Measurements from ENCODE around the gene UGT1A7.

The UGT1A7 gene

GRCh38 chr2:233817361-233817911 lies 135.7 kb downstream of the UGT1A7 start:
- DNase-seq (ENCODE audit: low spot score): no peak
- no peak for TF ChIP-seq CTCF (conservative IDR thresholded peaks at IDR 0.05; ENCODE audit: low read depth)
- ChIA-PET POLR2A (ENCODE audit: low non-redundant PET) (no interaction called here), CTCF (no interaction called here)
- no peak overlapping the region for H3K27ac ChIP-seq

GRCh38 chr2:233817995-233818638 lies 136.4 kb downstream of the UGT1A7 start:
- CTCF ChIA-PET: no interaction called here
- POLR2A ChIA-PET (ENCODE audit: low non-redundant PET): no interaction called here
- no peak for DNase-seq (ENCODE audit: low spot score)
- no peak for TF ChIP-seq CTCF (conservative IDR thresholded peaks at IDR 0.05; ENCODE audit: low read depth)
- H3K27ac ChIP-seq: no peak overlapping the region

GRCh38 chr2:233818639-233819621 lies 137.2 kb downstream of the UGT1A7 start:
- TF ChIP-seq CTCF (conservative IDR thresholded peaks at IDR 0.05; ENCODE audit: low read depth): no peak
- DNase-seq (ENCODE audit: low spot score): no peak
- ChIA-PET CTCF (no interaction called here), POLR2A (ENCODE audit: low non-redundant PET) (no interaction called here)
- no peak overlapping the region for H3K27ac ChIP-seq

- DNase-seq (ENCODE audit: low spot score): no peak
- CTCF ChIA-PET: interaction anchor here (0.6 kb wide), 1 partner anchor 449 kb away, joined by 3 read pairs; no protein-coding TSS in a partner anchor
- H3K27ac ChIP-seq: no peak overlapping the region
- POLR2A ChIA-PET (ENCODE audit: low non-redundant PET): no interaction called here
- TF ChIP-seq CTCF (conservative IDR thresholded peaks at IDR 0.05; ENCODE audit: low read depth): no peak
Measured at GRCh38 chr2:233819884-233820773, 138.4 kb downstream of the UGT1A7 start.

- DNase-seq (ENCODE audit: low spot score): no peak
- ChIA-PET POLR2A (ENCODE audit: low non-redundant PET) (no interaction called here), CTCF (interaction anchor here (0.6 kb wide), 1 partner anchor 448 kb away, joined by 3 read pairs; no protein-coding TSS in a partner anchor)
- H3K27ac ChIP-seq: no peak overlapping the region
- no peak for TF ChIP-seq CTCF (conservative IDR thresholded peaks at IDR 0.05; ENCODE audit: low read depth)
Measured at GRCh38 chr2:233820774-233821105, 139.0 kb downstream of the UGT1A7 start.

GRCh38 chr2:233821196-233821595 lies 139.5 kb downstream of the UGT1A7 start:
- H3K27ac ChIP-seq: no peak overlapping the region
- CTCF ChIA-PET: no interaction called here
- DNase-seq (ENCODE audit: low spot score): no peak
- no peak for TF ChIP-seq CTCF (conservative IDR thresholded peaks at IDR 0.05; ENCODE audit: low read depth)
- POLR2A ChIA-PET (ENCODE audit: low non-redundant PET): no interaction called here
